SK-N-MC (cell line): Measurements from ENCODE around the gene BTBD19.

Source experiments
- EZH2 ChIP-seq: fragments of 200-600 bp; sonication (generic); IDR thresholded peaks from one replicate; pipeline ENCODE4 v1.6.1; 2017; ENCODE audit warnings: antibody characterized with exemption
- FOXP2 ChIP-seq: optimal IDR thresholded peaks from 2 replicates; pipeline ENCODE3; 2011; ENCODE audit warnings: mild to moderate bottlenecking, moderate library complexity; ENCODE audit not compliant: insufficient read depth; ENCODE audit errors: extremely low read length, control extremely low read depth
- POLR2AphosphoS5 ChIP-seq: IDR thresholded peaks from 2 replicates; pipeline ENCODE4 v1.6.1; 2012; ENCODE audit warnings: mild to moderate bottlenecking, low read depth, low read length, borderline replicate concordance

DNA sequence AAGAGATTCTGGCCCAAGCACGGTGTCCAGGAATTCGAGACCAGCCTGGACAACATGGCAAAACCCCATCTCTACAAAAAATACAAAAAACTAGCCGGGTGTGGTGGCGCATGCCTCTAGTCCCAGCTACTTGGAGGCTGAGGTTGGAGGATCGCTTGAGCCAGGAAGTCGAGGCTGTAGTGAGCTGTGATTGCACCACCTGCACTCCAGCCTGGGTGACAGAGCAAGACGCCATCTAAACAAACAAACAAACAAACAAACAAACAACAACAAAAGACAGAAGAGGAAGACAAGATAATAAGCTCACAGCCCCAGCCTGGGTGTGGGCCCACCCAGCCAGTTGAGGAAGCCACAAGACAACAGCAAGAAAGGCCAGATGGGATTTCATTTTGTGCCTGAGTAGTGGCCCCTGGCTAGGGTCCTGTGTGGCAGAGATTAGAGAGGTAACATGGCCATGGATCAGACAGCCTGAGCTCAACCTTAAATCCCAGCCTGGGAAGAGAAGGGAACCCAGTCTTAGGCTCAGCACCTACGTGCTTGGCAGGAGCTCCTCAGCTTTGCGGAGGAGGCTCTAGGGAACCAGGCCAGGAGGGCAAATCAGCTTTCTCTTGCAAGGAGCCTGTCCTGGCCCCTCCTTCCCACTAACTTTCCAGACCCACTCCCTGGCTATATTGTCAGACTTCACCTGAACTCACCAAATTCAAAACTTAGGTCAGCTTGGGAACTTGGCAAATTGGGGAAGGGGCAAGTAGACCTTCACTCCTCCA, 15.4 kb upstream of the BTBD19 start:
- TF ChIP-seq POLR2AphosphoS5 = no peak
- no peak for TF ChIP-seq EZH2
- no peak for TF ChIP-seq FOXP2
